RKO (cell line): ENCODE results near the gene ZFAND2A.
"Not testable (repeated sequence)": the region's sequence is repeated elsewhere in the genome, so short reads cannot be mapped to it uniquely, and the experiment has no call there.

ENCODE experiments used
- DNase-seq: peaks from one replicate; pipeline ENCODE4 v3.0.0-alpha.2; 2016; ENCODE audit warnings: low spot score

The ZFAND2A gene, protein sequence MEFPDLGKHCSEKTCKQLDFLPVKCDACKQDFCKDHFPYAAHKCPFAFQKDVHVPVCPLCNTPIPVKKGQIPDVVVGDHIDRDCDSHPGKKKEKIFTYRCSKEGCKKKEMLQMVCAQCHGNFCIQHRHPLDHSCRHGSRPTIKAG

DNA sequence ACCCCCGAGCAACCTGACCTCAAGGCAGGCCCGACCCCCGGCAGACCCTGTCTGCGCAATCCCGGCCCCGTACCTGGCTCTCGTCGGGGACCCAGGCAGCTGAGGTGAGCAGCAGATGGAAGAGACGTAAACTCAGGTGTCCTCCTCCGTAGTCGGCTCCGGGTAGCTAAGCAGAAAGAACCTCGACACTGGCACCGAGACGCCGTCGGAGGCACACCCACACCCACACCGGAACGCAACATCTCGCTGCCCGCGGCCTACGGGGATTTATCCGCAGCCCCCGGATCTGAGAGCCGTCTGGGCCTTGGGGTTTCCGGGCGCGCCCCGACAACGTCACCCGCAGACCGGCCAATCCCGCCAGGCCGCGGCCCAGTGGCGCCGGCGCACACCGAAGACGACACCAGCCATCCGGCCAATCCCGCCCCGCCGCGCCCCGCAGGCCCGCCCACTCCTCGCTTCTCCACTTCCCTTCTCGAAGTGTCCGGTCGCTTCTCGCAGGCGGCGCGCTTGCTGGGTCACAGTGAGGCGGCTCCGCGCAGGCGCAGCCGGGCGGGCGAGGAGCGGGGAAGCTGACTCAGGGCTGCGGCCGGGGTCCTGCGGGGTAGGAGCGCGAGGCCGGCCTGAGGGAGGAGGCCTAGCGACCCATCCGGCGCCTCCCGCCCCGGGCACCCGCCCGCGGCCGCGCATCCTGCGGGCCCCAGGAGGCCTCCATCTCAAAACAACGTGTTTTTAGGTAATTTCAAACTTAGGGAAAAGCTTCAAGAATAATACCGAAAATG, at the start of gene ZFAND2A:
Gene ZFAND2A, minus strand, starts transcription at position 306 of the 779 bp plus-strand sequence. CDS start 1,984 bp downstream, outside the sequence.
- peak; percentile 96 for DNase-seq

DNA sequence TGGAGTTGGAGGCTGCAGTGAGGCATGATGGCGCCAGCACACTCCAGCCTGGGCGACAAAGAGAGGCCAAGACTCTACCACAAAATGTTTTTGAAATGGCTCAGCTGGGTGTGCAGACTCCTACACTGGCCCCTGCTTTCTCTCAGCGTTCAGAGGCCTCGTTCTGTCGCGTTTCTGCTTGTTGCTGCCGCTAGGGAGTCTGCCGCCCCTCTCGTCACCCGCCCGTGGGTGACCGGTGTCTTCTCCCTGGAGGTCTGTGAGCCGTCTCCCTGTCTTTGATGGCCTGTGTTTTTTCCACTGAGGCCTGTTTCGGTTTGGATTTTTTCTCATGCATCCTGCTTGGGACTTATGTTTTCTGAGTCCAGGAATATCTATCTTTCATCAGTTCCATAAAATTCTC, 49.1 kb upstream of the ZFAND2A start:
- no peak for DNase-seq

DNA sequence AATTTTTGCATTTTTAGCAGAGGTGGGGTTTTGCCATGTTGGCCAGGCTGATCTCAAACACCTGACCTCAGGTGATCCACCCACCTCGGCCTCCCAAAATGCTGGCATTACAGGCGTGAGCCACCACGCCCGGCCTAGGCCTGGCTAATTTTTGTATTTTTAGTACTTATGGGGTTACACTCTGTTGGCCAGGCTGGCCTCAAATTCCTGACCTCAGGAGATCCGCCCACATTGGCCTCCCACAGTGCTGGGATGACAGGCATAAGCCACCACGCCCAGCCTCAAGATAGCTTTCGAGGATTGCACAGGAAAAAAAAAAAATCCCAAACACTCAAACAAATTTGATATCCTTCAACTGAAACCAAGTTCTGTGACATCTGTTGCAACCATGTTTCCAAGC, 45.7 kb upstream of the ZFAND2A start:
- not testable (repeated sequence) for DNase-seq

DNA sequence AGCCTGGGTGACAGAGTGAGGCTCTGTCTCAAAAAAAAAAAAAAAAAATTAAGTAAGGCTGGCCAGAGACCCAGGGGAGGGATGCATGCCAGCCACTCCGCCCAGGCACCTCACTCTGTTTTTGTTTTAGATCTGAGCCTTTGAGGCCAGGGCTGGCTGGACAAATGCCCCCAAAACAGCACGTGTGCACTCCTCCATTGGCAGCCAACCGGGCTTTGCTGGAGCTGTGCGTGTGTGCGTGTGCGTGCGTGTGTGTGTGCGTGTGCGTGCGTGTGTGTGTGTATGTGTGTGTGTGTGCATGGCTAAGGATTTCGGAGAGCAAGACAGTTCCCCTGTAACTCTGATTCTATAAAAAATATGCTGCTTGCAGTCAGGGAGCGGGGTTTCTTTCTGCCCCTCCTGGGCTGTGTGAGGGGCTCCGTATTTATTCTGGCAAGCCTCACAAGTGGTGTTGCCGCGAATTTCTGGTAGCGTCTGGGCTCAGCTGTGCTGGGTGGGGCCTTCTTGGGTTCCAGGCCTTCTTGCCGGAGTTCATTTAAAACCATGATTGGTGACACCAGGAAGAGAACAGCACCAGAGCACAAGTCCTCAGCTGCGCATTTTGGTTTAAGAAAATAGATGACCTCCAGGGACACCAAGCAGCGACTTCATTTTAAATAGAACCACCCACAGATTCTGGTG, 44.6 kb upstream of the ZFAND2A start:
- no peak for DNase-seq

DNA sequence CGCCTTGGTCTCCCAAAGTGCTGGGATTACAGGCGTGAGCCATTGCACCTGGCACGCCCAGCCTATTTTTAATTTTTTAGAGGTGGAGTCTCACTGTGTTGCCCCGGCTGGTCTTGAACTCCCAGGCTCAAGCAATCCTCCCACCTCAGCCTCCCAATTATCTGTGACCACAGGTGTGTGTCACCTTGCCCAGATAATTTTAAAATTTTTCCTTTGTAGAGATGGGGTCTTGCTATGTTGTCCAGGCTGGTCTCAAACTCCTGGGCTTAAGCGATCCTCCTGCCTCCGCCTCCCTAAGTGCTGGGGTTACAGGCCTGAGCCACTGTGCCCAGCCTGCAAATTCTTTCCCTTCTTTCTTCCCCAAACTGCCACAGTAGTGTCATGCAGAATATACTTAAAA, 42.9 kb upstream of the ZFAND2A start:
- not testable (repeated sequence) for DNase-seq

DNA sequence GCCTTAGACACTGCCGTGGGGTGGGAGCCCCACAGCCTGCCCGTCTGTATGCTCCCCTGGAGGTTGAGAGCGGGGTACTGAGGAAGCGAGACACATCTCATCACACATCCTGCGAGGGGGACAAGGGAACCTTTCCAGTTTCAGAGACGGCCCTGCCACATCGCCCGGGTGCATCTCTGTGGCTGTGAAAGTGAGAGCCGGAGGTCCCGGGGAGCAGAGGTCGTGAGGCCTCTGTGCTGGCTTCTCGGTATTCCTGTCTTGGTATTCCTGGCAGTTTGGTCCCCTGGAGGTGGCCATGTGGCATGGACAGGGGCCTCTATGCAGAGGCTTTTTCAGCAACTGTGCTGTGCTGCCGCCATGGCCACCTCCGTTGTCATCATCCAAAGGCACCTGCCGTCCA, 41.9 kb upstream of the ZFAND2A start:
- DNase-seq = no peak

DNA sequence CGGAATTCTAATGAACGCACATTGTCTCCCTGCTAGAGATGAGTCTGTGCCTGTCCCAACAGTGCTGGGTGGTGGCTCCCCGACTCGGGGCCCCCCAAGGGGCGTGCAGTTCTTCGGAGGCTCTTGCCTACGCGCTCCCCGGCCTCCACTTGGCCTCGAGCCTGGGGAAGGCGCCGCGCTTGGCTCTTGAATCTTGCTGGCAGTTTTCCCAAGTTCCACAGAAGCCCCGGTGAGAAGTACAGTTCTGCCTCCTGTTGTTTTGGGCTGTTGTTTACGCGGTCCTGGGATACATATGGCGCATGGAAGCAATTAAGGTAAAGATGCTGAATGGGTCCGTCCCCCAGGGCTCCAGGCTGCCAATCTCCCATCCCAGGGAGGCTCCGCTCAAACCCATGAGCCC, 40.0 kb upstream of the ZFAND2A start:
- DNase-seq = no peak

DNA sequence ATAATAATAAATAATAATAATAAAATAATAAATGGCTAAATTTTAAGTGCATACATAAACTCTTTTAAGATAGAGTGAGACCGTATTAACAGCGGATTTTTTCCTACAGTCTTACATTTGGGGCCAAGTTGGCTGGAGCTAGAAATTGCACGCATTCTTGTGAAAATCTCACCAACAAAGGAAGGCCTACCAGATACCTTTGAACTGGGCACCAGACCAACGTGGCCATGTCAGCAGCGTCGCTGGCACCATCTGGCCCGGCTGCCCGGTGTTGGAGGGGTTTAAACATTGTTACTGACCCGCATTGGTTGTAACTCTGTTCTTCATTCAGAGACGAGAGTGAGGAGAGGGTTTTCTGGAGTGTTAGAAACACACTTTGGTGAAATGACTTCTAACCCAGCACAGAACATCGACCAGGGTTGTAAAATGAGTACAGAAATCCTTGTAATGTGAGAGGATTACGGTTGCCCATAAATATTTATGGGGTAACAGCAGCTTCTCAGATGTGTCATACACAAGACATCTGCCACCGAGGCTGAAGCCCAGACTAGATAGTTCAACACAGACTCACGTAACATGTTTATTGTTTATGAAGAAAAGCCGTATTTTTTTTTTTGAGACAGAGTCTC, 38.1 kb upstream of the ZFAND2A start:
- DNase-seq = no peak

DNA sequence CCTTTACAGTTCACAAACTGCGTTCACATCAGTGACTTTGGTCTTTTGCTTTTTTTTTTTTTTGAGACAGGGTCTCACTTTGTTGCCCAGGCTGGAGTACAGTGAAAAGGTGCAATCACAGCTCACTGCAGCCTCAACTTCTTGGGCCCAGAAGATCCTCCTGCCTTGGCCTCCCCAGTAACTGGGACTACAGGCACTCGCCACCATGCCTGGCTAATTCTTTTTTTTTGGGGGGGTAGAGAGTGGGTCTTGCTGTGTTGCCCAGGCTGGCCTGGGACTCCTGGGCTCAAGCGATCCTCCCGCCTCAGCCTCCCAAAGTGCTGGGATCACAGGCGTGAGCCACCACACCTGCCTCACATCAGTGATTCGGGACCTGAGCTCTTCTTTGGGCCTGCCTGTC, 37.0 kb upstream of the ZFAND2A start:
- DNase-seq = no peak

DNA sequence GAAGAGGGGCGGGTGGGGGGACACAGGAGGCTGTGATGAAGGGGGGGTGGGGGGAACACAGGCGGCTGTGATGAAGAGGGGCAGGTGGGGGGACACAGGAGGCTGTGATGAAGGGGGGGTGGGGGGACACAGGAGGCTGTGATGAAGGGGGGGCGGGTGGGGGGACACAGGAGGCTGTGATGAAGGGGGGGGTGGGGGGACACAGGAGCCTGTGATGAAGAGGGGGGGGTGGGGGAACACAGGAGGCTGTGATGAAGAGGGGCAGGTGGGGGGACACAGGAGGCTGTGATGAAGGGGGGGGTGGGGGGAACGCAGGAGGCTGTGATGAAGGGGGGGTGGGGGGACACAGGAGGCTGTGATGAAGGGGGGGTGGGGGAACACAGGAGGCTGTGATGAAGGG, 36.4 kb upstream of the ZFAND2A start:
- DNase-seq = not testable (repeated sequence)

DNA sequence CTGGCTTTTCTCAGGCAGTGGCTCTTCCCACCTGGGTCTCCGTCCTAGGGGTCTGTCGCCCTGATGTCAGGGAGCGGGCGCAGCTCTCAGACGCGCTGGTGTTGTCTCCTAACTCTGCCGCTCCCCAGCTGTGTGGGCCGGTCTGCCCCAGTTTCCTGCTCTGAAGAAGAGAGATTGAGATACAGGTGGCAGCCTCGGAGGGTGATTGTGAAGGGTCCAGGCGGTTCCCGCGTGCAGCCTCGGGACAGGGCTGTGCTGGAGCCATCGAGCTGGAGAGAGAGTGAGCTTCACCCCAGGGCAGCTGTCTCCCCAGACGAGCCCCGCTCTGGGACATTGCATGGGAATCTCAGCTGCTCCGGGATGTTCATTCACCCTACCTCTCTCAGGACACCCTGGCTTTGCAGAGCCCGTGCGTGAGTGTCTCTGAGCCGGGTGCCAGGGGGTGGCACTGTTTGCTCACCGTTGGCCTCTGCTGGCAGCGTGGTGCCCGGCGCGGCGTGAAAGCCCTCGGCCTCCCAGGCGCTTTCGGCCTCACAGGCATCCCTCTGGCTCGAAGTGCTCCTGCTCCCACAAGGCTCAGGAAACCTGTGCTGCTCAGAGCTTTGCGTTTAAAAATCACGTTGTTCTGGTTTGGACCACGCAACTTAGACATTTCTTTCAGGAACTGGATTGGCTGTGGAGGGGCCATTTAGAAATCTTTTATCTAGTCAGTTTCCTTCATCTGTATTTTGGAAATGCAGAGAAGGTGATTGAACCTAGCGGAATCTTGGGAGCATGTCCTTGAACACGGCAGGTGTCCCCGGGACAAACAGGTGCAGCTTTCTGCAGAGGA, 33.8 kb upstream of the ZFAND2A start:
- DNase-seq = peak; percentile 25

DNA sequence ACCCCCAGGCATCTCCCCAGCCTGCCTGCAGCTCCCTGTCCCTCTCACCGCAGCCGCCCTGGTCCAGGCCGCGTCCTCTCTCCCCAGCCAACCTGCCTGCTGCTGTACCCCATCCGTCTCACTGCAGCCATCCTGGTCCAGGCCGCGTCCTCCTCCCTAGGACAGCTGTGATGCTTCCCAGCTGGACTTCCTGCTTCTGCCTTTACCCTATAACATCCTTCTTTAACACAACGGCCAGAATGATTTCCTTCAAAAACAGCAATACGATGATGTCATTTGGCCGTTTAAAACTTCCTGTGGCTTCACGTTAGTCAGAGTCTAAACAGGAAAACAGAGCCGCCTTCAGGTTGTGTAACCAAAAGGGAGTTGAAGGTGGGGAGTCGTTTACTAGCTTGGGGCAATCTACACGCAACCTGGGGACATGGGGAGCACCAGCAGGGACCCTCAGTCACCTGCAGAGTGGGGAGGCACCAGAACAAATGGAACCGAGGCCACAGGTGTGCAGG, 32.2 kb upstream of the ZFAND2A start:
- DNase-seq = peak; percentile 75

DNA sequence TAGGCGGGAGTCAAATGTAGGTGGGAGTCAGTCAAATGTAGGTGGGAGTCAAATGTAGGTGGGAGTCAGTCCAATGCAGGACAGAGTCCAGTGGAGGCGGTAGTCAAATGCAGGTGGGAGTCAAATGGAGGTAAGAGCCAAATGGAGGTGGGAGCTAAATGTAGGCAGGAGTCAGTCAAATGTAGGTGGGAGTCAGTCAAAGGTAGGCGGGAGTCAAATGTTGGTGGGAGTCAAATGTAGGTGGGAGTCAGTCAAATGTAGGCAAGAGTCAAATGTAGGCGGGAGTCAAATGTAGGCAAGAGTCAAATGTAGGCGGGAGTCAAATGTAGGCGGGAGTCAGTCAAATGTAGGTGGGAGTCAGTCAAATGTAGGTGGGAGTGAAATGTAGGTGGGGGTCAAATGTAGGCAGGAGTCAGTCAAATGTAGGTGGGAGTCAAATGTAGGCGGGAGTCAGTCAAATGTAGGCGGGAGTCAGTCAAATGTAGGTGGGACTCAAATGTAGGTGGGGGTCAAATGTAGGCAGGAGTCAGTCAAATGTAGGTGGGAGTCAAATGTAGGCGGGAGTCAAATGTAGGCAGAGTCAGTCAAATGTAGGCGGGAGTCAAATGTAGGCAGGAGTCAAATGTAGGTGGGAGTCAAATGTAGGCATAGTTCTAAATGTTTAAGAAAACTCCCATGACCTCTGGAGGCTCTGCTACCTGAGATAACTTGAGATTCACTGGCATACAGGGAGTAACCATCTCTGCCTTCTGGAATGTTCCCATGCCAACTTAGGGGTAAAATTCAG, 30.2 kb upstream of the ZFAND2A start:
- no peak for DNase-seq

DNA sequence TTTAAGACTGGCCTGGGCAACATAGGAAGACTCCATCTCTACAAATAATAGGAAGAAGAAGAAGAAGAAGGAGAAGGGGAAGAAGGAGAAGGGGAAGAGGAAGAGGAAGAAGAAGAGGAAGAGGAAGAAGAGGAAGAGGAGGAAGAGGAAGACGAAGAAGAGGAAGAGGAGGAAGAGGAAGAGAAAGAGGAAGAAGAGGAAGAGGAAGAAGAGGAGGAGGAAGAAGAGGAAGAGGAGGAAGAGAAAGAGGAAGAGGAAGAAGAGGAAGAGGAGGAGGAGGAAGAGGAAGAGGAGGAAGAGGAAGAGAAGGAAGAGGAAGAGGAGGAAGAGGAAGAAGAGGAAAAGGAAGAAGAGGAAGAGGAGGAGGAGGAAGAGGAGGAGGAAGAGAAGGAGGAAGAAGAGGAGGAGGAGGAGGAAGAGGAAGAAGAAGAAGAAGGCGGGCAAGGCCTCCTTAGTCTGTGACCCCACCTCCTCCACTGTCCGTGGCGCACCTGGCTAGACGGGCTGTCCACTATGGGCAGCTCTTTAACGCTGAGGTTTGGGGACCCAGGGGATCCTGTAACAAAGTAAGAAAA, 28.8 kb upstream of the ZFAND2A start:
- no peak for DNase-seq

DNA sequence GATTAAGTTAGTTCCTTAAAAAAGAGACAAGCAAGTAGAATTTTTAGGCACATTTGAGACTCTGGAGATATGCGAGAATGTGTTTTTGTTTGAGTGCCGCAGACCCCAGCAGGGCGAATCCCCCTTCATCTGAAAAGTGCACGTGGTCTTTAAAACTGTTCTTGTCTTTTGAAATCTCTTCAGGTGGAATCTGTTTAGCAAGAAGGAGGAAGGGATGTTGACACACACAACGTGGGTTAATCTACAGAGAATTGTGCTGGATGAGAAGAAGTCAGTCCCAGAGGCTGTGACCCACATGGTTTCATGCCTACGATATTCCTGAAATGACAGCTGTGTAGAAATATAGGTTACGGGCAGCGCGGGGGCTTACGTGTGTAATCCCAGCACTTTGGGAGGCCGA, 27.1 kb upstream of the ZFAND2A start:
- no peak for DNase-seq

DNA sequence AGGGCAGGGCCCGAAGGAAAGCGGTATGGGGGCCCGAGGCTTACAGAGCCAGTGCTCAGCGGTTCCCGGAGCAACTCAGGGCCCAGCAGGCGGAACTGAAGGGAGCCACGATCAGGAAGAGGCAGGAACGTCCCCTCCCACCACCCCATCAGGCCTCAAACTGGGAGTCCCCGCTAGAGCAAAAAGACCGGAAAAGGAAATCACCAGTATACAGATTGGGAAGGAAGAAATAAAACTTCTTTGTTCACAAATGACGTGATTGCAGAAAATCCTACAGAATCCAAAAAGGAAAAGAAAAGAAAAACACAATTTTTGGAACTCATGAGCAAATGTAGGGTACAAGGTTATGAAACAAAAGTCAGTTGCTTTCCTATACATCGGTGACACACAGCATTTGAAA, 21.6 kb upstream of the ZFAND2A start:
- no peak for DNase-seq

DNA sequence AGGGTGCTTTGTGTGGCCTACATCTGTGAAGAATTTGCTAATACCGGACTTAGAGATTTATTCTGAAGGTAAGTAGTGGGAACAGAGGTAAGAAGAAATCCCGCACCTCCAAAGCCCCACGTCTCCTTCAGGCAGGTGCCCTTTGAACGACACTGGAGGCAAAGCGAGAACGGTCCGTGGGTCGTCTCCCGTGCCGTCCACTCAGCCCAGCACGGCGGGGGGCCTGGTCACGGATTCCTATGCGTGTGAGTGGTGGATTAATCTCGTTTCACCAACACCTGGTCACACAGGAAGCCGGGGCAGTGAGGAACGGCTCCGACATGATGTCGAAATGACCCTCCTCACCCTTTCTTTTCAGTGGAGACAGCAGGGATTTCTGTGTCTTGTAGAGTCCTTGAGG, 21.0 kb upstream of the ZFAND2A start:
- no peak for DNase-seq

DNA sequence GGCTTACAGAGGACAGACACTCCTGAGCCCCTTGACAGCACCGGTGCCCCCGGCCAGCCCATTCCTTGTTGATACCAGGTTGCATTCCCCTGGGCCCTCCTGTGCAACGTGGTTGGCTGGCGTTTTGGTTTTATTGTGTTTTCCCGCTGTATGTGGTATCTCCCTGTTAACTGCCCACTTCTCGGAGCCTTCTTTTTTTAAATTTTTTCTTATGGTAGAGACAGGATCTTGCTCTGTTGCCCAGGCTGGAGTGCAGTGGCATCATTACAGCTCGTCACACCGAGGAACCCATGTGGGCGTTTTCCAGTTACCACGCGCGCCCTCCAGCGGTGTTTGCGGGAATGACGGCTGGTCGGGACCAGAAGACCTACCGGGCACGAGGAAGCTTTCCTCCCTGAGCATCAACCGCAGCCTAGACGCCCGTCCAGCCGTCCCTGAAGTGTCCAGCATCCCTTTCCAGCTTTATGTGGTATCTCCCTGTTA, 16.9 kb upstream of the ZFAND2A start:
- peak; percentile 72 for DNase-seq

DNA sequence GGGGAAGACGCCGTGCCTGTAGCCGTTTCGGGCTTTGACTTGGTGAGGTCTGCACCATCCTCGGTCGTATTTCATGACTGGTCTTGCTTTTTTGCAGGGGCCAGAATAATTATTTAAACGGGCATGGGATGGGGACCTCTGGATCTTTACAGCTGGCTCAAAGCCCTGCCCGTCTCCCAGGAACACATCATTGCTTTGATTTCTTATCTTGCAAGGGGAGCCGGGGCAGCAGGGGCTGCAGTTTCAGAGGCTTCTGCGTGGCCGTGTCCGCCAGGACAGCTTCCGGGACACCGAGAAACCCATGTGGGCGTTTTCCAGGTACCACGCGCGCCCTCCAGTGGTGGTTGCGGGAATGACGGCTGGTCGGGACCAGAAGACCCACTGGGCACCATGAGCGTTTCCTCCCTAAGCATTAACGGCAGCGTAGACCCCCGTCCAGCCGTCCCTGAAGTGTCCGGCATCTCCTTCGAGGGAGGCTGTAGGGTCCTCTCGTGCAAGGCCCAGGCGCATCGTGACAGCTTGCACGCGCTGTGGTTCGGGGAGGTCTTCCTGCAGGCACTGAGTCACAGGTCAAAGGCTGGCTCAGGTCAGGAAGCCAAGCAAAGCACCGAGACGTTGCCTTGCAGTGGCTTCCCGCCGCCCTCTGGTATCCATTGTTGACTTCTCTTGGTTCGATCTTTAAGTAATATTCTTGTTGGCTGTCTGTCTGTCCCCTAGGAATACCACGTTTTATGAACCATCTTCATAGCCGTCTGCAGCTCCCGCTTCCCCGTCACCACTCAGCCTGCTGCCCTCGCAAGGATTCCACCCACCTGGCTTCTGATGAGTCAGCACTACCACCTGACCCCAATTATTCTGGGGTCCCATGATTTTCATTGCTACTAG, 16.2 kb upstream of the ZFAND2A start:
- DNase-seq = peak; percentile 80
